SK-N-SH treated with all-trans-retinoic acid at 6 μM for 48 hours (cell line): ENCODE measurements around the gene JCAD.

Experiments used
- ARNTL ChIP-seq: fragments of 450-650 bp; formaldehyde crosslinking; IDR thresholded peaks from 2 replicates; pipeline ENCODE4 v1.5.0; 2020; ENCODE audit warnings: low read depth, mild to moderate bottlenecking, moderate library complexity, borderline replicate concordance
- CREB5 ChIP-seq: fragments of 250-450 bp; sonication (Bioruptor Pico); IDR thresholded peaks from 2 replicates; pipeline ENCODE4 v1.5.1; 2020; ENCODE audit warnings: low read depth, mild to moderate bottlenecking, moderate library complexity
- GLIS3 ChIP-seq: fragments of 250-450 bp; sonication (Bioruptor Pico); IDR thresholded peaks from 2 replicates; pipeline ENCODE4 v1.5.0; 2020; ENCODE audit warnings: mild to moderate bottlenecking, moderate library complexity
- ISL1 ChIP-seq: fragments of 250-450 bp; sonication (Bioruptor Pico); IDR thresholded peaks from 2 replicates; pipeline ENCODE4 v2.1.2; 2022; ENCODE audit warnings: mild to moderate bottlenecking, moderate library complexity
- PATZ1 ChIP-seq: fragments of 250-450 bp; sonication (Bioruptor Pico); IDR thresholded peaks from 2 replicates; pipeline ENCODE4 v1.8.0; 2020; ENCODE audit warnings: mild to moderate bottlenecking, moderate library complexity, borderline replicate concordance
- TCF4 ChIP-seq: fragments of 250-450 bp; sonication (Bioruptor Pico); IDR thresholded peaks from 2 replicates; pipeline ENCODE4 v1.8.0; 2021; ENCODE audit warnings: mild to moderate bottlenecking, moderate library complexity, borderline replicate concordance
- TOX ChIP-seq: fragments of 250-450 bp; sonication (Bioruptor Pico); IDR thresholded peaks from 2 replicates; pipeline ENCODE4 v1.8.0; 2021; ENCODE audit warnings: mild to moderate bottlenecking, moderate library complexity, borderline replicate concordance
- ZNF70 ChIP-seq: fragments of 450-650 bp; formaldehyde crosslinking; IDR thresholded peaks from 2 replicates; pipeline ENCODE4 v1.5.0; 2020; ENCODE audit warnings: mild to moderate bottlenecking, moderate library complexity

- TF ChIP-seq TOX (CRISPR knock-in tag) (no peak), ISL1 (CRISPR knock-in tag) (no peak), ARNTL (CRISPR knock-in tag) (no peak), GLIS3 (CRISPR knock-in tag) (no peak), CREB5 (no peak), PATZ1 (CRISPR knock-in tag) (no peak), ZNF70 (no peak), TCF4 (CRISPR knock-in tag) (no peak)
These were observed 58.4 kb downstream of the JCAD start for GRCh38 chr10:30000802-30001571.
